ENCODE measurements around the gene MYPOP. TPM values are rescaled to one million over a fixed set of nuclear protein-coding genes. Genes with fewer than 3 reads are reported as not detected.

MYPOP gene
- total and polyA plus RNA-seq, 9 of the 15 experiments (the other 6 are each of a cell fraction or from before 2014, with no cell fraction given): 0.32 to 7.6 (median 1.6) TPM

DNA sequence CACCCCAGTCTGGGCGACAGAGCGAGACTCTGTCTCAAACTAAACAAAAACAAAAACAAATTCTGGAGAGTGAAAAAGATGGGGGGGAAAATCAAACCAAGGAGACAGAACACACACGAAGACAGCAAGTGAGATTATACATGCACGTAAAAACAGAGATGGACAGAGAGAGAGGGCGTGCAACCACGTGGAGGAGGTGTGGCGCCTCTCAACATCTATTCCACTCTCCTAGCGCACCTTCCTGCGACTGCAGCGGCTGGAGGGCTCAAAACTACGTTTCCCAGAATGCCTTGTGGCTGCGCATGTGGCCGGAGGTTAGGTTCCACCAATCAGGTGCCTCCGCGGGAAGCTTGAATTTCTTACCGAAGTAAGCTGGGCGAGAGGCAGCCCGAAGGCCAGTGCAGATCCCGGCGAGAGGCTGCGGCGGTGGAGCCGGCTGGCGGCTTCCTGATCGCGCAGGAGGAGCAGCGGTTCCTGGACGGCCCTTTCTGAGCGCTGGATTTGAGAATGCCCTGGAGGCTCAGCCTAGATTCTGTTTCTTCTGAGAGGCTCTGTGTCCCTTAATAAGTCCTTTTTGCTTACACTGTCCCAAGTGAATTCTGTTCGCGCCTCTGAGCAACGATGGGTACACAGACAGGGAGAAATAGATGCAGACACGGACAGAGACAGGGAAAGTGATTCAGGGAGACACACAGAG is 25.3 kb upstream of the MYPOP start (continued):
- TF ChIP-seq POLR2G (IDR thresholded peaks at IDR 0.05; ENCODE audit: low read depth, low read length) (peak; percentile 93), HNRNPLL (IDR thresholded peaks at IDR 0.05; ENCODE audit: low read depth, low read length, poor library complexity, severe bottlenecking) (peak; percentile 94), IRF2 (CRISPR knock-in tag; IDR thresholded peaks at IDR 0.05) (no peak), TEAD4 (IDR thresholded peaks at IDR 0.05; ENCODE audit: low read length) (peak; percentile 46; the same call in 1 of the 2 replicates), TEAD4 (CRISPR knock-in tag; IDR thresholded peaks at IDR 0.05; ENCODE audit: borderline replicate concordance) (no peak), SUPT5H (IDR thresholded peaks at IDR 0.05) (peak; percentile 73), HEY1 (CRISPR knock-in tag; IDR thresholded peaks at IDR 0.05; ENCODE audit: borderline replicate concordance) (no peak), MTF1 (CRISPR knock-in tag; IDR thresholded peaks at IDR 0.05; ENCODE audit: borderline replicate concordance) (no peak), GATA2 (CRISPR knock-in tag; IDR thresholded peaks at IDR 0.05) (no peak), ETV5 (CRISPR knock-in tag; IDR thresholded peaks at IDR 0.05; ENCODE audit: low read depth) (no peak; the same call in 1 of the 2 replicates), GABPB1 (CRISPR knock-in tag; IDR thresholded peaks at IDR 0.05) (peak; percentile 85), MTA3 (IDR thresholded peaks at IDR 0.05; ENCODE audit: borderline replicate concordance) (no peak; the same call in 1 of the 2 replicates), ZNF354B (CRISPR knock-in tag; IDR thresholded peaks at IDR 0.05) (no peak), FOXK2 (conservative IDR thresholded peaks at IDR 0.05 in 1 of 2, IDR thresholded peaks at IDR 0.05 in 1 of 2; ENCODE audit: low read depth in 2 of 2) (0 out of 4 replicates have a peak, but pooled peaks have one; percentile 17 to 45), TAL1 (IDR thresholded peaks at IDR 0.05) (no peak), FOXA1 (IDR thresholded peaks at IDR 0.05; ENCODE audit: borderline replicate concordance) (no peak), MYBL2 (IDR thresholded peaks at IDR 0.05; ENCODE audit: low read depth) (peak; percentile 96), MYBL2 (CRISPR knock-in tag; IDR thresholded peaks at IDR 0.05; ENCODE audit: borderline replicate concordance) (peak; percentile 79; the same call in 1 of the 2 replicates), KLF13 (tag; IDR thresholded peaks at IDR 0.05; ENCODE audit: borderline replicate concordance, low read depth) (0 out of 2 replicates have a peak, but pooled peaks have one; percentile 61), POLR2B (IDR thresholded peaks at IDR 0.05; ENCODE audit: low read depth, partially characterized antibody) (peak; percentile 45), ZNF23 (CRISPR knock-in tag; IDR thresholded peaks at IDR 0.05) (no peak)
- TF ChIP-seq, protein P1, sequence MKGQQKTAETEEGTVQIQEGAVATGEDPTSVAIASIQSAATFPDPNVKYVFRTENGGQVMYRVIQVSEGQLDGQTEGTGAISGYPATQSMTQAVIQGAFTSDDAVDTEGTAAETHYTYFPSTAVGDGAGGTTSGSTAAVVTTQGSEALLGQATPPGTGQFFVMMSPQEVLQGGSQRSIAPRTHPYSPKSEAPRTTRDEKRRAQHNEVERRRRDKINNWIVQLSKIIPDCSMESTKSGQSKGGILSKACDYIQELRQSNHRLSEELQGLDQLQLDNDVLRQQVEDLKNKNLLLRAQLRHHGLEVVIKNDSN (CRISPR knock-in tag; IDR thresholded peaks at IDR 0.05): peak; percentile 91
- TF ChIP-seq, protein P2, sequence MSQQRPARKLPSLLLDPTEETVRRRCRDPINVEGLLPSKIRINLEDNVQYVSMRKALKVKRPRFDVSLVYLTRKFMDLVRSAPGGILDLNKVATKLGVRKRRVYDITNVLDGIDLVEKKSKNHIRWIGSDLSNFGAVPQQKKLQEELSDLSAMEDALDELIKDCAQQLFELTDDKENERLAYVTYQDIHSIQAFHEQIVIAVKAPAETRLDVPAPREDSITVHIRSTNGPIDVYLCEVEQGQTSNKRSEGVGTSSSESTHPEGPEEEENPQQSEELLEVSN (IDR thresholded peaks at IDR 0.05; ENCODE audit: borderline replicate concordance in 1 of 2, extremely low read depth in 1 of 2, insufficient read depth in 1 of 2, insufficient read length in 1 of 2, low read depth in 1 of 2, low read length in 1 of 2, poor library complexity in 1 of 2, severe bottlenecking in 1 of 2): peak; percentile 98 to 99
- TF ChIP-seq, protein P3, sequence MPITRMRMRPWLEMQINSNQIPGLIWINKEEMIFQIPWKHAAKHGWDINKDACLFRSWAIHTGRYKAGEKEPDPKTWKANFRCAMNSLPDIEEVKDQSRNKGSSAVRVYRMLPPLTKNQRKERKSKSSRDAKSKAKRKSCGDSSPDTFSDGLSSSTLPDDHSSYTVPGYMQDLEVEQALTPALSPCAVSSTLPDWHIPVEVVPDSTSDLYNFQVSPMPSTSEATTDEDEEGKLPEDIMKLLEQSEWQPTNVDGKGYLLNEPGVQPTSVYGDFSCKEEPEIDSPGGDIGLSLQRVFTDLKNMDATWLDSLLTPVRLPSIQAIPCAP (CRISPR knock-in tag; IDR thresholded peaks at IDR 0.05; ENCODE audit: borderline replicate concordance): no peak
- TF ChIP-seq, protein P4, sequence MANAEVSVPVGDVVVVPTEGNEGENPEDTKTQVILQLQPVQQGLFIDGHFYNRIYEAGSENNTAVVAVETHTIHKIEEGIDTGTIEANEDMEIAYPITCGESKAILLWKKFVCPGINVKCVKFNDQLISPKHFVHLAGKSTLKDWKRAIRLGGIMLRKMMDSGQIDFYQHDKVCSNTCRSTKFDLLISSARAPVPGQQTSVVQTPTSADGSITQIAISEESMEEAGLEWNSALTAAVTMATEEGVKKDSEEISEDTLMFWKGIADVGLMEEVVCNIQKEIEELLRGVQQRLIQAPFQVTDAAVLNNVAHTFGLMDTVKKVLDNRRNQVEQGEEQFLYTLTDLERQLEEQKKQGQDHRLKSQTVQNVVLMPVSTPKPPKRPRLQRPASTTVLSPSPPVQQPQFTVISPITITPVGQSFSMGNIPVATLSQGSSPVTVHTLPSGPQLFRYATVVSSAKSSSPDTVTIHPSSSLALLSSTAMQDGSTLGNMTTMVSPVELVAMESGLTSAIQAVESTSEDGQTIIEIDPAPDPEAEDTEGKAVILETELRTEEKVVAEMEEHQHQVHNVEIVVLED (CRISPR knock-in tag; IDR thresholded peaks at IDR 0.05): peak; percentile 57
